Brain microvascular endothelial cell (primary cell): Measurements from ENCODE around the gene AMPH.

Experiments used
- DNase-seq: peaks from one replicate; pipeline ENCODE4 v3.0.0-alpha.2; 2020
- H3K27ac ChIP-seq: fragments of 250-450 bp; sonication (Bioruptor Pico); 2 replicates; pipeline ENCODE4 v1.5.1; 2020; ENCODE audit warnings: mild to moderate bottlenecking, moderate library complexity
- H3K27me3 ChIP-seq: fragments of 250-450 bp; sonication (Bioruptor Pico); replicated peaks from 2 replicates; pipeline ENCODE4 v1.5.1; 2020; ENCODE audit warnings: mild to moderate bottlenecking
- H3K36me3 ChIP-seq: fragments of 250-450 bp; sonication (Bioruptor Pico); replicated peaks from 2 replicates; pipeline ENCODE4 v1.5.1; 2020; ENCODE audit warnings: mild to moderate bottlenecking
- H3K4me3 ChIP-seq: 2 replicates; pipeline ENCODE4 v1.5.1; 2011; ENCODE audit warnings: low read depth, mild to moderate bottlenecking, control low read depth, low read length, moderate library complexity
- CTCF ChIP-seq: IDR thresholded peaks from 2 replicates; pipeline ENCODE4 v1.5.1; 2011; ENCODE audit warnings: low read depth, mild to moderate bottlenecking, moderate library complexity, low read length, control low read depth, inconsistent platforms; ENCODE audit errors: missing control alignments
- in situ Hi-C: cut with HindIII; loops from 2 replicates; pipeline ENCODE4 v1.10.0; 2017; ENCODE audit warnings: low sequenced_read_pairs, low pct_ligation_motif_present

Gene AMPH

DNA sequence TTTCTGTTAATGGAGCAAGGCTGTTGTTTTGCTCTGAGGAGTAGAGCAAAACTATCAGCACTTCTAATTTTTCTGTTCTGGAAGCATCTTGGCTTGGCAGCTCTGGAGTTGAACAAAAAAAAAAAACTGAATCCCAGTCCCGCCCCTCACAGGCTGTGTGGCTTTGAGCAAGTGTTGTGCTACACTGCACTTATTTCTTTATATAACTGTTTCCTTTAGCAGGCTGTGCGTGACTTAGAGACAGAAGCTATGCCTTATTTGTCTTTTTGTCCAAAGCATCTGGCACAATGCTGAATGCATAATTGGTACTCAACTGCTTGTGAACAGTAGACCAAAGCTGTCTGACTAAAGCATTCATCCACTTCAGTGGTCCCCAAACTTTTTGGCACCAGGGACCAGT is 96.1 kb downstream of the AMPH start:
- no peak overlapping the region for H3K4me3 ChIP-seq
- H3K27ac ChIP-seq, result no peak overlapping the region
- no peaks in the 10 kb centered on the region for H3K27me3 ChIP-seq
- DNase-seq, result no peak
- TF ChIP-seq CTCF, result no peak
- no peaks in the 10 kb centered on the region for H3K36me3 ChIP-seq
- in situ Hi-C loops, result no loop called here

DNA sequence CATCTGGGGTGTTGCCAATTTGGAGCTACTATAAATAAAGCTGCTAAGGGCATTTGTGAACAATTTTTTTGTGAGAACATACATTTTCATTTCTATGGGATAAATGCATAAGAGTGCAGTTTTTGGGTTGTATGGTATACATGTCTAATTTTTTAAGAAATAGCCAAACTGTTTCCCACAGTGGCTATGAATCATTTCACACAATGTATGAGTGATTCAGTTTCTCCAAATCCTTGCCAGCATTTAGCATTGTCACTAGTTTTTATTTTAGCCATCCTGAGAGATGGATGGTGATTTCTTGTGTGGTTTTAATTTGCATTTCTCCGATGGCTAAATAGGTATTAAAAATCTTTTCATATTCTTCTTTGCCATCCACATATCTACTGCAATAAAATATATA is 105.3 kb downstream of the AMPH start:
- Histone ChIP-seq H3K36me3 (no peaks in the 10 kb centered on the region), H3K27ac (no peak overlapping the region), H3K27me3 (no peaks in the 10 kb centered on the region), H3K4me3 (no peak overlapping the region)
- no peak for TF ChIP-seq CTCF
- DNase-seq, result no peak
- in situ Hi-C loops, result no loop called here

DNA sequence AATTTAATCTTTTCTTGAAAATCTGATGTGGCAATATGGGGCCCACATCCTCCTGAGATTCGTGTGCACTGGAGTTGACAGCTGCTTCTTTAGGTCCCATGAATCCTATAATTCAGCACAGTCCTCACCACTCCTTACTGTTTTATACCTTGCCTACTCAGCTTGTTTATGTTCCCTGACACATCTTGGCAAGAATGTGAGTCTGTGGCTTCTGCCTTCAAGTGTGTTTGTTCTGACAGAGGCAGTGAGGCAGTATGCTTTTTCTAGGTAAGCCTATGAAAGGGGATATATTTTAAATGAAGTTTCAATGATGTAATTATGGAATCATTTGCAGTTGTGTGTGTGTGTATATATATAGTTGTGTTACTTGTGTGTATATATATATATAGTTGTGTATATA is 106.4 kb downstream of the AMPH start:
- Histone ChIP-seq H3K36me3 (no peaks in the 10 kb centered on the region), H3K27me3 (no peaks in the 10 kb centered on the region), H3K4me3 (no peak overlapping the region), H3K27ac (no peak overlapping the region)
- no peak for TF ChIP-seq CTCF
- no peak for DNase-seq
- in situ Hi-C loops, result no loop called here

- in situ Hi-C loops, result no loop called here
- no peaks in the 10 kb centered on the region for H3K36me3 ChIP-seq
- H3K27me3 ChIP-seq, result no peaks in the 10 kb centered on the region
- no peak for TF ChIP-seq CTCF
- H3K4me3 ChIP-seq, result no peak overlapping the region
- no peak for DNase-seq
- no peak overlapping the region for H3K27ac ChIP-seq
Observed at GRCh38 chr7:38520741-38521140, 110.4 kb downstream of the AMPH start.

DNA sequence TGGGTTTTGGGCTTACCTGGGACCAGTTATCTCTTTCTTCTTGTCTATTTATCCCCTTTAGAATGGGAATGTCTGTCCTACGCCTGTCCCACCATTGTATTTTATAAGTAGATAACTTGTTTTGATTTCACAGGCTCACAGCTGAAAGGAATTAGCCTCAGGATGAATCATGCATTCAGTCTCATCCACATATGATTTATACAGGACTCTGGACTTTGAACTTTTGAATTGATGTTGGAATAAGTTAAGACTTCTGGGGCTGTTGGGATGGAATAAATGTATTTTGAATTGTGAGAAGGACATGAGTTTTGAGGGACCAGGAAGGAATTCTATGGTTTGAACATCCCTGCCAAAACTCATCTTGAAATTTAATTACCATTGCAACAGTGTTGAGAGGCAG is 112.6 kb downstream of the AMPH start:
- TF ChIP-seq CTCF, result no peak
- H3K27ac ChIP-seq, result no peak overlapping the region
- no peaks in the 10 kb centered on the region for H3K27me3 ChIP-seq
- in situ Hi-C loops, result no loop called here
- DNase-seq, result no peak
- no peaks in the 10 kb centered on the region for H3K36me3 ChIP-seq
- H3K4me3 ChIP-seq, result no peak overlapping the region

DNA sequence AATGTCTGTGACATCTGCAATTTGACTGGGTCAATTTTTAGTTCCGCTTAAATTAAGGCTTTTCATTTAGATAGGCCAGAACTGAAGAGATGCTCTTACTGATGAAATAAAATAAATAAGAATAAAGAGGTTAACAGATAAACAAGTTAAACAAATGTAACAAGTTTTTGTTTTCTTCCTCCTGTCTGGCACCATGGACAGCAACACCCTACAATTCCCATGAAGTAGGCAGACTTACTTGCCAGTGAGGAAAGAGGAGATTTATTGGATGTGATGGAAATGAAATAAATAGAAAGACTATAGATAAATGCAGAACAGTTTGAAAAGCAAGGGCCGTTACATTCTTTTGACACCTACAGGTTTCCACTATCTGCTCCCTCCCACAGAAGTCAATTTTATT is 118.5 kb downstream of the AMPH start:
- no peak for TF ChIP-seq CTCF
- H3K36me3 ChIP-seq, result no peaks in the 10 kb centered on the region
- H3K27me3 ChIP-seq, result no peaks in the 10 kb centered on the region
- no peak overlapping the region for H3K4me3 ChIP-seq
- in situ Hi-C loops, result no loop called here
- peak; percentile 17 for DNase-seq
- H3K27ac ChIP-seq, result no peak overlapping the region
